HL-60/S4 treated with retinoic acid at 250 ng/mL for 4 days and 3 days (cell line): ENCODE data around the gene SLC1A4.

Experiments
- in situ Hi-C: fragments of 300-500 bp; cut with MboI; formaldehyde crosslinking; loops from 2 replicates; pipeline ENCODE4 v1.7.0; 2022; ENCODE audit warnings: low sequenced_read_pairs

Gene SLC1A4

DNA sequence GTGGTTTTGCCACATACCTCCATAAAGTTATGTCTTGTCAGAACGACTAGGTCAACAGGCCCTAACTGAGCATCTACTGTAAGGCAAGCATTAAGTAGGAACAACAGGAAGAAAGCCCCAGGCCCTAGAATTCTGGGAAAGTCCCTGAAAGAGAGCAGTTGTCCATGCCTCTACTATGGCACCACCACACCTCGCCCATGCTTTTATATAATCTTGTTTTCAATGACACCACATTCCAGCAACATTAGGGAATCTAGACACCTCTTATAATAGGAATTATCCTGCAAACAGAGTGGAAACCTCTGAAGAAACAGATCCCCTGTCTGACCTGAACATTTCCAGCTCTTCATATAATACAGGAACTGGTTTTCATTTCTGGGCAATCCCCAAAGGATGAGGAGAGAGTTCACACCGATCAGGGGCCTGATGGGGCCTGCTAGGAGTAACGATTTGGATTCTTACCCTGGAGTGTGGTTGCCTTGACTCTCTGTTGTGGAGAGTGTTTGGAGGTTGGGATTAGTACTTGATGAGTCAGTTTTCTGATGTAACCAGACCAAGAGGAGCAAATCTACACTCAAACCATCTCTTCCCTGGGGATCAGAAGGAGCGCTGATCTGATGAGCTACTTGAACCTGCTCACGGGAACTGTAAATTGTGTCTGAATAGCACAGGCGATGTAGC lies 35.1 kb downstream of the SLC1A4 start:
- in situ Hi-C loops: no loop called here

- in situ Hi-C loops: loop anchor here (25.0 kb wide), 1 partner anchor 388 kb away; no protein-coding TSS in a partner anchor
These were observed 36.4 kb downstream of the SLC1A4 start for GRCh38 chr2:65025453-65026123.

- in situ Hi-C loops: loop anchor here (25.0 kb wide), 1 partner anchor 389 kb away; no protein-coding TSS in a partner anchor
These were observed 37.0 kb downstream of the SLC1A4 start for GRCh38 chr2:65026154-65026553.

DNA sequence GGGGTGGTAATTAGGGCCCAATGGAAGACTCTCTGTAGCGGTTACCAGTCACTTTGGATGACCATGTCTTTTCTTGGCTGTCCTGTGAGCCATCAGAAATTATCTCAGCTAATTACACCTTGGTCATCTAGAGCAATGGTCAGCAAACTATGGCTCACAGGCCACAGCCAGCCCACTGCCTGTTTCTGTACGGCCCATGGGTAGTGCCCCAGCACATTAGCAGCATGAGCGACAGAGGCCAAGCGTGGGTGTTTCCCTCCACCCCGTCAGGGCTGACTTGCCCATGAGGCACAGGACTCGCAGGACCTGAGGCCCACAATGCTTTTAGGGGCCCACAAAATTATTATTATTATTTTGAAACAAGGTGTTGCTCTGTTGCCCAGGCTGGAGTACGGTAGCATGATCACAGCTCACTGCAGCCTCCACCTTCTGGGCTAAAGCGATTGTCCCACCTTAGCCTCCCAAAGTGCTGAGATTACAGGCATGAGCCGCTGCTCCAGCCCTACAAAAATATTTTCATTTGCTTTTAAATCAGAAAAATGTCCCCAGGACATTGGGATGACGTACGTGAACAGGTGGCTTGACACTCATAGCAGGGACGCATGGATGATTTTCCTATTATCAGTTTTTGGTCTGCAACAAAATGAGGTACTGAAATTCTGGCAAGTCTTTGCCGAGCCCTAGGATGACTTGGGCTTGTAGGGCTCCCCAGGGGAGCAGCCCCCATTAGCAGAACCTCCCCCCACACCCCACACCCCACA lies 37.7 kb downstream of the SLC1A4 start:
- in situ Hi-C loops: loop anchor here (25.0 kb wide), 1 partner anchor 390 kb away; no protein-coding TSS in a partner anchor

GRCh38 chr2:65027616-65028244 lies 38.5 kb downstream of the SLC1A4 start:
- in situ Hi-C loops: loop anchor here (25.0 kb wide), 1 partner anchor 390 kb away; no protein-coding TSS in a partner anchor

DNA sequence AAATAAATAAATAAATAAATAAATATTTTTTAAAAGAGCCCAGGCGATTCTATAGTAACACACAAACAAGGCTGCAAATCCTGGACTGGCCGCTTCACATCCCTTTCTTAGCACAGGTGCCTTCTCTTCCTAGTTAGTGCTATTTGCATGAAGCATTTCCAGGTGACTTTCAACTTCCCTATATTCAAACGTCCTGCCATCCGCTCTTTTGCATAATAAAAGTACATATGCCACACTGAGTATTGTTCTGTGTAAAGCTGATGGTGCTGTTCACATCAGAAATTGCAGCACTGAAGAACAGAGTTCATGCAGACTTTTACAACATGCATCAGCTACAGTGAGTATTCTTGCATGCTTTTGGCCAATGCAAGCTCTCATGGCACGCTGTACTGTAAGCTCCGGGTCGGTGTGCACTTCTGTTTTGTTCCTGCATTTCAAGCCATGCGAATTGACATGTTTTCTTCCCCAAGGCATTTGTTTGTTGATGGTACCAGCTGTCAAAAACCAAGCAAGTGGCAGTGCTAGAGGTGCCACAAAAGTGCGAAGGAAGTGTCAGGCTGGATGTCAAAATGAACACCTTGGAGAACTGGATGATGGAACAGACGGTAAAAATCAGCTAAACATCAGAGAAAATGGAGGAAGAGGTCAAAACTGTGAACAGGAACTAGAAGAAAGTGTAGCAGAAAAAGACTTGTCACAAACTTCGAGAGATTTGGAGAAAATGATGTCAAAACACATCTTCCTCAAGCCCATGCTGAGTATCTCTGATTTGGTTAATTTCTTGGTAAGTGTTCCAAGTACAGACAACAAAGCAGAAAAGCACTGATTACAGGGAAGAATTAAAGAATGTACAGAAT lies 41.5 kb downstream of the SLC1A4 start:
- in situ Hi-C loops: loop anchor here (25.0 kb wide), 1 partner anchor 393 kb away; no protein-coding TSS in a partner anchor

DNA sequence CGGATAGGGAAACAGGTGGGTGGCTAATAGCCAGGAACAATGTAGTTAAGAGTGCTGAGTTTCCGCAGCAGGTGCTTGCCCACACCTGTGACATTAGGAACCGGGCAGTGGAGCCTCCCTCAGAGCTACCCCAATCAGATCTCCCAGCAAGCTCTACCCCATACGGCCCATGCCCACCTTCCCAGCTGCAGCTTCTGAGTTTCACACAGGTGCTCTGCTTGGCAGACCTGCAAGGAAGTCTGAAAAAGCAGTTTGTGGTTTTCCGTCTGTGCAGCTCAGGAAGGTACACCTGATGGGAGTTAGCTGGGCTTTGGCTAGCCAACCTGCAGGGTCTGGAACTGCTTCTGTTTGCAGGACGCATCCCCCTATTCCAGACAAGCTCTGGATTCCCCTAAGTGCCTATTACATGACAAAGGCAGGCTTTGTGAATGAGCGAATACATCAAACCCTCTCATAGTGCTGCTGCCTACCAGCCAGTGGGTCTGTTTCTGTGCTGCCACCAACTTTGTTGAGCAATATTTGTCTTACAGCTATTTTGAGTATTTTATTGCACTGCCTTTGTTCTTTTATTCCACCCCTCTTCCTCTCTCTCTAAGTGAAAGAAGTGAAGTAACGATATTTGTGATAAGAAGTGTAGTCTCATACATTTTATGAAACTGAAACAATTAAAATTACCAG lies 42.3 kb downstream of the SLC1A4 start:
- in situ Hi-C loops: loop anchor here (25.0 kb wide), 1 partner anchor 394 kb away; no protein-coding TSS in a partner anchor

- in situ Hi-C loops: loop anchor here (25.0 kb wide), 1 partner anchor 395 kb away; no protein-coding TSS in a partner anchor
These were observed 43.1 kb downstream of the SLC1A4 start for GRCh38 chr2:65032019-65032975.

- in situ Hi-C loops: loop anchor here (25.0 kb wide), 1 partner anchor 396 kb away; no protein-coding TSS in a partner anchor
These were observed 44.0 kb downstream of the SLC1A4 start for GRCh38 chr2:65033178-65033577.

- in situ Hi-C loops: loop anchor here (25.0 kb wide), 1 partner anchor 396 kb away; no protein-coding TSS in a partner anchor
These were observed 44.5 kb downstream of the SLC1A4 start for GRCh38 chr2:65033667-65034066.

DNA sequence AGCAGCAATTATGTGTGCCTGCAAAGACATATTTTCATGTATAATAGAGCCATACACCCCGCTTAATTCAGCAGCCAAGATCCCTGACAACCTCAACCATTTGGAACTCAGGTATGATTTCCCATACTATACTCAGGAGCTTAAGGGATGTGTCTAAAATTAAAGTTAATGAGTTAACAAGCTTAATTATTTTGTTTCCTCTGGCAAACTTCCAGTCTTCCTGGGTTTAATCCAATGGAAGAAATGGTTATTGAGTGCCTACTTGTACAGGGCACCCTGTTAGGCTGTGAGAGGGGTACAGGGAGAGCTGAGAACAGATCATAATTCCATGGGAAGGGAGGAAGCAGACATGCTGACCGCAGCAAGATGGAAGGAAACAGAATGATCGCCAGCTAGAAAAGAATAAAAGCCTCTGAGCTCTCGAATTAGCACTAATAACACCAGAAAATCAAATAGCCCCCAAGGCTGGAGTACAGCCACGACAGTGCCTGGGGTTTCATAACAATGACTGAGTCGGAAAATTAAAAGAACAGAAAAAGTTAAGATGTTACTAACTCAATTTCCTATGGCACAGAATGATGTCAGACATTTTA lies 46.2 kb downstream of the SLC1A4 start:
- in situ Hi-C loops: loop anchor here (25.0 kb wide), 1 partner anchor 398 kb away; no protein-coding TSS in a partner anchor

GRCh38 chr2:65037178-65037577 lies 48.0 kb downstream of the SLC1A4 start:
- in situ Hi-C loops: loop anchor here (25.0 kb wide), 1 partner anchor 400 kb away; no protein-coding TSS in a partner anchor

GRCh38 chr2:65039640-65040039 lies 50.4 kb downstream of the SLC1A4 start:
- in situ Hi-C loops: loop anchor here (5.0 to 25.0 kb wide), 2 partner anchors 122 to 402 kb away; no protein-coding TSS in a partner anchor

GRCh38 chr2:65040400-65041261 lies 51.4 kb downstream of the SLC1A4 start:
- in situ Hi-C loops: loop anchor here (5.0 to 25.0 kb wide), 2 partner anchors 123 to 403 kb away; no protein-coding TSS in a partner anchor

GRCh38 chr2:65043001-65043400 lies 53.8 kb downstream of the SLC1A4 start:
- in situ Hi-C loops: loop anchor here (5.0 to 25.0 kb wide), 2 partner anchors 126 to 406 kb away; no protein-coding TSS in a partner anchor

DNA sequence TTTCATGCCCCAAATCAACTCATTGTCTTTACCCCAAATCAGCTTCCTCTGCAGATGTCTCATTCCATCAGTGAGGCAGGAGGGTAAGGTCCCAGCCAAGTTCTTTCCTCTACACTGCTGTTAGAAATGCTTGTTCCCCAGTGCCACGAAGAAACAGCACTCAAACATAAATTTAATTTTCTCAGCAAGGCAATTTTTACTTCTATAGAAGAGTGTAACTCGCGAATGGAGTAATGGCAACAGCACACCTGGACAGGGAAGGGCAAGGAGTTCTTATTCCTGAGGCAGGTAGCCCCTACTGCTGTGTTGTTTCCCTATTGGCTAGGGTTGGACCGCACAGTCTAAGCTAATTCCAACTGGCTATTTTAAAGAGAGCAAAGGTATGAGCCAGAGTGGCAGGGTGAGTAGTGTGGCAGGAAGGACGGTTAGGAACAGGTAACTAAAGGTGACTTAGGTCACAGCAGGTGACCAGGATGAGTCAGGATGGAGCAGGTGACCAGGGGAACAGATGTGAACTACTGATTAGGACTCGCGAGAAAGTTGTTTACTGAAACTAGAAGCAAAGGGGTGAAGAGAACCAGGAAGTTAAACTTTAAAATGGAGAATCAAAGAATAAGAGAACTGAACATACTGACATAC lies 55.0 kb downstream of the SLC1A4 start:
- in situ Hi-C loops: loop anchor here (5.0 to 25.0 kb wide), 2 partner anchors 127 to 407 kb away; no protein-coding TSS in a partner anchor
